ENCODE data around the gene IRS4. TPM values are rescaled to one million over a fixed set of nuclear protein-coding genes. Genes with fewer than 3 reads are reported as not detected.

IRS4 gene
- total and polyA plus RNA-seq, 2 of the 8 experiments (the other 6 are each of a cell fraction or from before 2014, with no cell fraction given), result 3.8 to 14.1 TPM

DNA sequence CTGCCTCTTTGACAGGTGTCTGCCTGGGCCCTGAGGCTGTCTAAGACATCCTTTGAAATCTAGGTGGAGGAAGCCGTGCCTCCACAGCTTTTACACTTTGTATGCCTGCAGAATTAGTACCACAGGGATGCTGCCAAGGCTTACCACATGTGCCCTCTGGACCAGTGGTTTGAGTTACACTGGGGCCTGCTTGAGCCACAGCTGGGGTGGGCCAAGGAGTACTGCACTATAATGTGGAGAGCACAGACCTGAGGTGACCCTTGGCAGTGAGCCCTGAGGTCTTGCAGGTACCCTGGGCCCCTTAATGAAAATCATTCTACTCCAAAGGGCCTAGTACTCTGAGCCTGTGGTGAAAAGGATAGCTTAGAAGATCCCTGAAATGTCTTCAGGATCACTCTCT, 27.2 kb upstream of the IRS4 start:
- Histone ChIP-seq H3K14ac (ENCODE audit: insufficient read length) (no peak overlapping the region), H2BK15ac (ENCODE audit: low read length) (no peak overlapping the region), H3K79me2 (ENCODE audit: control insufficient read depth in 1 of 2, insufficient read depth in 2 of 2, low read length in 2 of 2) (no peaks in the 10 kb centered on the region), H3K79me1 (ENCODE audit: low read depth, low read length) (no peaks in the 10 kb centered on the region), H3K4ac (replicated peaks; ENCODE audit: insufficient read length, low read depth, low read length) (no peak overlapping the region), H2BK12ac (ENCODE audit: low read depth, low read length) (no peak overlapping the region), H3K23ac (ENCODE audit: insufficient read length) (no peak overlapping the region), H4K5ac (ENCODE audit: insufficient read length, low read depth, low read length) (no peak overlapping the region), H4K91ac (replicated peaks; ENCODE audit: insufficient read length, low read length) (no peak overlapping the region), H2BK20ac (ENCODE audit: low read length) (no peak overlapping the region), H3K9me3 (ENCODE audit: insufficient read depth in 2 of 2, low read depth in 1 of 2, low read length in 1 of 2) (no peaks in the 10 kb centered on the region), H3K36me3 (ENCODE audit: control insufficient read depth in 2 of 4, insufficient read depth in 4 of 4, low read length in 3 of 4) (no peaks in the 10 kb centered on the region), H2BK120ac (replicated peaks; ENCODE audit: low read depth, low read length) (no peak overlapping the region), H2AK5ac (ENCODE audit: low read depth, low read length) (no peak overlapping the region), H4K20me1 (replicated peaks in 1 of 2; ENCODE audit: control insufficient read depth in 1 of 2, insufficient read depth in 2 of 2, low read length in 2 of 2) (no peaks in the 10 kb centered on the region), H3K18ac (ENCODE audit: extremely low read depth, low read length) (no peak overlapping the region), H3K27ac (ENCODE audit: low read depth, low read length) (no peak overlapping the region), H2AFZ (ENCODE audit: low read length) (no peak overlapping the region), H3K56ac (replicated peaks; ENCODE audit: insufficient read length, low read depth, low read length) (no peak overlapping the region), H3K27me3 (replicated peaks in 1 of 4; ENCODE audit: control insufficient read depth in 3 of 4, extremely low read depth in 1 of 4, insufficient read depth in 3 of 4, low read length in 3 of 4) (no peaks in the 10 kb centered on the region), H4K8ac (ENCODE audit: extremely low read depth, insufficient read depth, low read length) (no peak overlapping the region), H3K4me2 (ENCODE audit: insufficient read depth in 1 of 2, low read depth in 2 of 2, low read length in 2 of 2) (no peak overlapping the region), H3K9ac (replicated peaks in 1 of 4; ENCODE audit: extremely low read depth in 1 of 4, low read depth in 3 of 4, low read length in 3 of 4) (no peak overlapping the region), H2BK5ac (ENCODE audit: low read depth, low read length) (no peak overlapping the region), H3K4me1 (replicated peaks in 1 of 4; ENCODE audit: control insufficient read depth in 3 of 4, insufficient read depth in 4 of 4, low read length in 3 of 4) (no peaks in the 10 kb centered on the region), H3K4me3 (ENCODE audit: extremely low read depth in 1 of 4, insufficient read depth in 2 of 4, low read depth in 3 of 4, low read length in 4 of 4) (no peak overlapping the region), H3K23me2 (ENCODE audit: low read depth, low read length) (no peaks in the 10 kb centered on the region)
- CTCF ChIA-PET (ENCODE audit: partially characterized antibody), result no interaction called here
- no peak for DNase-seq (ENCODE audit: low read depth in 1 of 2, low spot score in 2 of 2)
- POLR2A ChIA-PET (ENCODE audit: partially characterized antibody), result no interaction called here
- FAIRE-seq, result no peak
- WGBS, 2 experiments (ENCODE audit: extremely low coverage in 1 of 2, insufficient coverage in 1 of 2, insufficient read length in 1 of 2, insufficient replicate concordance in 2 of 2, low coverage in 1 of 2, low lambda C conversion rate in 2 of 2, missing lambda C conversion rate in 1 of 2), result 100% methylated on average over 1 of the region's 1 CpG; no CpG with 5 or more reads in 1 of the 2 experiments
- TF ChIP-seq SP2 (IDR thresholded peaks at IDR 0.05; ENCODE audit: low read length) (no peak), SIN3A (conservative IDR thresholded peaks at IDR 0.05 in 1 of 2, IDR thresholded peaks at IDR 0.05 in 1 of 2; ENCODE audit: low read depth in 1 of 2, low read length in 2 of 2) (no peak), POLR2A (IDR thresholded peaks at IDR 0.05; ENCODE audit: control extremely low read depth in 1 of 2, low read depth in 2 of 2, low read length in 2 of 2) (no peak), BCL11A (IDR thresholded peaks at IDR 0.05; ENCODE audit: low read depth in 2 of 2, low read length in 2 of 2) (no peak), GABPA (IDR thresholded peaks at IDR 0.05; ENCODE audit: borderline replicate concordance, insufficient read depth, low read length) (no peak), SAP30 (IDR thresholded peaks at IDR 0.05; ENCODE audit: insufficient read depth, insufficient replicate concordance, low read length) (no peak), BACH1 (IDR thresholded peaks at IDR 0.05; ENCODE audit: low read length) (no peak), NANOG (IDR thresholded peaks at IDR 0.05; ENCODE audit: insufficient read depth, low read depth, low read length, poor library complexity, severe bottlenecking) (no peak), CHD1 (IDR thresholded peaks at IDR 0.05; ENCODE audit: low read depth, low read length) (no peak), MAFK (IDR thresholded peaks at IDR 0.05; ENCODE audit: low read depth, low read length) (no peak), SUZ12 (IDR thresholded peaks at IDR 0.05; ENCODE audit: low read length) (no peak), RNF2 (IDR thresholded peaks at IDR 0.05; ENCODE audit: borderline replicate concordance, low read depth, low read length, missing control alignments, poor library complexity, severe bottlenecking) (no peak), EZH2 (IDR thresholded peaks at IDR 0.05; ENCODE audit: low read depth, low read length, severe bottlenecking) (no peak)

Data from H1 (cell line).